IMR-90 (cell line): ENCODE results near the gene NUMA1. TPM values are rescaled to one million over a fixed set of nuclear protein-coding genes. Genes with fewer than 3 reads are reported as not detected.

ENCODE experiments used
- ATAC-seq: fragments of 200-7000 bp; cut with Tn5 transposase; 2 replicates; pipeline ENCODE4 v1.9.1; 2020; ENCODE audit warnings: low read depth, mild to moderate bottlenecking, moderate library complexity
- BruUV-seq: library from RNA; stranded (reverse); fragments of 400-500 nt; replicated peaks from 2 replicates; lab custom pipeline; 2021; lab: Mats Ljungman, UMichigan
- CTCF ChIA-PET: fragments of 300-600 bp; formaldehyde crosslinking; extraction: SDS; loops from one replicate; lab custom pipeline; 2021; ENCODE audit warnings: antibody characterized with exemption; lab: Yijun Ruan, JAX
- POLR2A ChIA-PET: fragments of 300-600 bp; sonication (Branson Sonifier 250); formaldehyde crosslinking; loops from one replicate; lab custom pipeline; 2022; ENCODE audit warnings: antibody characterized with exemption; ENCODE audit not compliant: unreplicated experiment; lab: Charles Lee
- DNase-seq: peaks from one replicate; pipeline ENCODE4 v3.0.0; 2013
- H2AFZ ChIP-seq: replicated peaks from 2 replicates; pipeline ENCODE3; 2013; ENCODE audit warnings: low read length, mild to moderate bottlenecking; ENCODE audit not compliant: poor library complexity
- H2AK5ac ChIP-seq: 2 replicates; pipeline ENCODE4 v1.6.1; 2013; ENCODE audit warnings: low read depth, low read length, inconsistent platforms
- H2AK9ac ChIP-seq: replicated peaks from 2 replicates; pipeline ENCODE3; 2013; ENCODE audit warnings: mild to moderate bottlenecking, low read depth, low read length, moderate library complexity; ENCODE audit not compliant: poor library complexity
- H2BK120ac ChIP-seq: 2 replicates; pipeline ENCODE4 v1.6.1; 2013; ENCODE audit warnings: low read depth, low read length, inconsistent platforms
- H2BK15ac ChIP-seq: 3 replicates; pipeline ENCODE4 v1.6.1; 2013; ENCODE audit warnings: low read depth, low read length, inconsistent platforms
- H2BK20ac ChIP-seq: 2 replicates; pipeline ENCODE4 v1.6.1; 2013; ENCODE audit warnings: low read depth, mild to moderate bottlenecking, inconsistent platforms, low read length, moderate library complexity
- H2BK5ac ChIP-seq: 2 replicates; pipeline ENCODE4 v1.6.1; 2013; ENCODE audit warnings: mild to moderate bottlenecking, low read depth, low read length, inconsistent platforms; ENCODE audit not compliant: poor library complexity, severe bottlenecking
- H3K14ac ChIP-seq: replicated peaks from 2 replicates; pipeline ENCODE4 v1.6.1; 2013; ENCODE audit warnings: low read depth, low read length, inconsistent platforms
- H3K18ac ChIP-seq: 2 replicates; pipeline ENCODE4 v1.6.1; 2013; ENCODE audit warnings: low read depth, low read length, control low read depth
- H3K23ac ChIP-seq: 2 replicates; pipeline ENCODE4 v1.6.1; 2013; ENCODE audit warnings: low read depth, low read length, inconsistent platforms
- H3K27ac ChIP-seq: 2 replicates; pipeline ENCODE4 v1.5.1; 2013; ENCODE audit warnings: mild to moderate bottlenecking, control low read depth, low read length; ENCODE audit not compliant: insufficient read depth
- H3K27me3 ChIP-seq: 2 replicates; pipeline ENCODE4 v1.6.1; 2013; ENCODE audit warnings: low read length; ENCODE audit not compliant: control insufficient read depth, insufficient read depth
- H3K36me3 ChIP-seq: 2 replicates; pipeline ENCODE4 v1.6.1; 2013; ENCODE audit warnings: low read length, mixed read lengths; ENCODE audit not compliant: control insufficient read depth, insufficient read depth
- H3K4ac ChIP-seq: 2 replicates; pipeline ENCODE4 v1.6.1; 2013; ENCODE audit warnings: low read depth, low read length, inconsistent platforms
- H3K4me1 ChIP-seq: 2 replicates; pipeline ENCODE4 v1.6.1; 2013; ENCODE audit warnings: low read length, mixed read lengths; ENCODE audit not compliant: control insufficient read depth, insufficient read depth
- H3K4me2 ChIP-seq: 2 replicates; pipeline ENCODE4 v1.6.1; 2013; ENCODE audit warnings: low read depth, mild to moderate bottlenecking, control low read depth, low read length, moderate library complexity
- H3K4me3 ChIP-seq: 2 replicates; pipeline ENCODE4 v1.5.1; 2013; ENCODE audit warnings: low read depth, mild to moderate bottlenecking, control low read depth, low read length, moderate library complexity; ENCODE audit not compliant: insufficient read depth
- H3K56ac ChIP-seq: 2 replicates; pipeline ENCODE4 v1.6.1; 2013; ENCODE audit warnings: low read length, inconsistent platforms; ENCODE audit not compliant: insufficient read depth; ENCODE audit errors: extremely low read depth
- H3K79me1 ChIP-seq, 2 experiments: 2 replicates each; pipeline ENCODE4 v1.6.1; 2013; ENCODE audit warnings: low read length in 2 of 2, inconsistent platforms in 1 of 2, low read depth in 1 of 2
- H3K9ac ChIP-seq: 2 replicates; pipeline ENCODE4 v1.6.1; 2013; ENCODE audit warnings: low read depth, low read length, control low read depth
- H3K9me1 ChIP-seq: 2 replicates; pipeline ENCODE4 v1.6.1; 2013; ENCODE audit warnings: low read length, inconsistent platforms; ENCODE audit not compliant: insufficient read depth
- H3K9me3 ChIP-seq: 2 replicates; pipeline ENCODE4 v1.6.1; 2013; ENCODE audit warnings: low read length; ENCODE audit not compliant: control insufficient read depth, insufficient read depth
- H4K20me1 ChIP-seq: 2 replicates; pipeline ENCODE4 v1.6.1; 2013; ENCODE audit warnings: low read length, inconsistent platforms; ENCODE audit not compliant: insufficient read depth
- H4K5ac ChIP-seq: 2 replicates; pipeline ENCODE4 v1.6.1; 2013; ENCODE audit warnings: mild to moderate bottlenecking, low read depth, low read length, control low read depth
- H4K8ac ChIP-seq, 2 experiments: 2 replicates each; pipeline ENCODE4 v1.6.1; 2013; ENCODE audit warnings: low read depth in 2 of 2, low read length in 2 of 2, control low read depth in 1 of 2, inconsistent platforms in 1 of 2
- H4K91ac ChIP-seq: 2 replicates; pipeline ENCODE4 v1.6.1; 2013; ENCODE audit warnings: low read depth, low read length, inconsistent platforms; ENCODE audit not compliant: insufficient read depth
- BHLHE40 ChIP-seq: fragments of 150-350 bp; IDR thresholded peaks from 2 replicates; pipeline ENCODE4 v1.6.1; 2016; ENCODE audit warnings: mild to moderate bottlenecking, low read depth, low read length
- CHD1 ChIP-seq: IDR thresholded peaks from 2 replicates; pipeline ENCODE4 v1.6.1; 2012; ENCODE audit warnings: low read depth, low read length, improper control_type of control experiment
- FOS ChIP-seq: fragments of 150-350 bp; IDR thresholded peaks from 2 replicates; pipeline ENCODE4 v1.6.1; 2016; ENCODE audit warnings: low read depth, low read length
- MAFK ChIP-seq: IDR thresholded peaks from 2 replicates; pipeline ENCODE4 v1.6.1; 2012; ENCODE audit warnings: low read depth, low read length, improper control_type of control experiment
- POLR2A ChIP-seq: IDR thresholded peaks from 2 replicates; pipeline ENCODE4 v1.6.1; 2012; ENCODE audit warnings: mild to moderate bottlenecking, low read depth, low read length
- RCOR1 ChIP-seq: IDR thresholded peaks from 2 replicates; pipeline ENCODE4 v1.6.1; 2012; ENCODE audit warnings: mild to moderate bottlenecking, low read length, improper control_type of control experiment; ENCODE audit not compliant: insufficient replicate concordance
- RFX5 ChIP-seq: IDR thresholded peaks from 2 replicates; pipeline ENCODE4 v1.8.0; 2012; ENCODE audit warnings: low read depth, mild to moderate bottlenecking, low read length, moderate library complexity
- WGBS, 2 experiments: methylation state at CpG; one replicate each; pipeline versions ENCODE4 v1.1.5 to v1.1.7; 2013; ENCODE audit warnings: missing lambda C conversion rate in 2 of 2; ENCODE audit not compliant: insufficient read length in 1 of 2; ENCODE audit errors: extremely low coverage in 2 of 2; 5-methylcytosine and 5-hydroxymethylcytosine counted together
- dilution Hi-C: fragments of 300-500 bp; cut with HindIII; formaldehyde crosslinking; loops from one replicate; pipeline ENCODE4 v1.14.3; 2018; ENCODE audit warnings: low sequenced_read_pairs; ENCODE audit not compliant: unreplicated experiment
- in situ Hi-C: fragments of 300-500 bp; cut with MboI; formaldehyde crosslinking; loops from 3 replicates; pipeline ENCODE4 v1.14.3; 2019; ENCODE audit warnings: low sequenced_read_pairs, inconsistent platforms, mixed read lengths
- intact Hi-C: fragments of 100-400 bp; cut with micrococcal nuclease; formaldehyde crosslinking; loops from 2 replicates; pipeline ENCODE4 v1.10.0; 2022
- polyA plus RNA-seq, 3 experiments: library from polyadenylated mRNA; depleted of rRNA; stranded (reverse); fragments of >200 nt; gene quantifications; 2 replicates each; pipeline ENCODE4 v1.2.3, GENCODE V29; 2012; ENCODE audit warnings: low replicate concordance in 1 of 3
- total RNA-seq: library from RNA; depleted of rRNA; stranded (reverse); fragments of >200 nt; gene quantifications from 2 replicates; pipeline ENCODE4 v1.2.3, GENCODE V29; 2012

The NUMA1 gene
- total and polyA plus RNA-seq, 2 of the 4 experiments (the other 2 are of a cell fraction), result 61.7 to 97.0 TPM

DNA sequence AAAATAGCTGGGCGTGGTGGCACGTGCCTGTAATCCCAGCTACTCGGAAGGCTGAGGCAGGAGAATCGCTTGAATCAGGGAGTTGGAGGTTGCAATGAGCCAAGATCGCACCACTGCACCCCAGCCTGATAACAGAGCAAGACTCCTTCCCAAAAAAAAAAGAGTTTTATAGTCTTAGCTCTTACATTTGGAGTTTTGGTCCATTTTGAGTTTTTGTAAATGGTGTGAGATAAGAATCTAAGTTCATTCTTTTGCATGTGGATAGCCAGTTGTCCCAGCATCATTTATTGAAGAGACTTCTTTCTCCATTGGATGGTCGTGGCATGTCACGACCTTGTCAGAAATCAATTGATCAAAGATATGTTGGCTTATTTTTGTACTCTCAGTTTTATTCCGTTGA is 116.9 kb downstream of the NUMA1 start:
- Histone ChIP-seq H3K9me1 (peaks cover 6% of the 10 kb centered on the region), H3K4me3 (no peak overlapping the region), H2BK15ac (no peak overlapping the region), H4K8ac (no peak overlapping the region), H3K27me3 (no peaks in the 10 kb centered on the region), H3K27ac (no peak overlapping the region), H3K18ac (no peak overlapping the region), H3K9ac (no peak overlapping the region), H3K36me3 (peaks cover 17% of the 10 kb centered on the region), H2AK9ac (no peak overlapping the region), H3K79me1 (peaks cover 8 to 20% of the 10 kb centered on the region in 2 experiments), H4K20me1 (peaks cover 14% of the 10 kb centered on the region; the same call in 1 of the 2 replicates), H3K14ac (no peak overlapping the region), H2BK20ac (no peak overlapping the region), H2AK5ac (no peak overlapping the region), H2AFZ (no peak overlapping the region), H3K4me1 (peaks cover 2% of the 10 kb centered on the region; the same call in 1 of the 2 replicates), H3K4me2 (no peak overlapping the region), H3K4ac (no peak overlapping the region), H3K23ac (no peak overlapping the region), H4K5ac (no peak overlapping the region), H2BK120ac (no peak overlapping the region), H4K91ac (no peak overlapping the region), H3K56ac (no peak overlapping the region), H3K9me3 (no peaks in the 10 kb centered on the region), H2BK5ac (no peak overlapping the region)
- in situ Hi-C loops (no loop called here), dilution Hi-C loops (no loop called here), intact Hi-C loops (no loop called here)
- no CpG with 5 or more reads among the region's 8 CpGs for WGBS, 2 experiments
- ATAC-seq (no peak), DNase-seq (no peak)
- BruUV-seq, result no TSS peak
- CTCF ChIA-PET, result interaction anchor here (1.3 to 1.4 kb wide), 2 partner anchors 14 to 20 kb away, joined by 4 to 5 read pairs; no protein-coding TSS in a partner anchor
- TF ChIP-seq CHD1 (no peak), POLR2A (no peak), BHLHE40 (no peak), FOS (no peak), RCOR1 (no peak), RFX5 (no peak), MAFK (no peak)
- POLR2A ChIA-PET, result no interaction called here
